PC-3 (cell line): ENCODE results near the gene ACKR1.

ENCODE experiments used
- EZH2 ChIP-seq: fragments of 300-600 bp; sonication (generic); IDR thresholded peaks from one replicate; pipeline ENCODE4 v1.6.1; 2017; ENCODE audit warnings: antibody characterized with exemption, mild to moderate bottlenecking, low read length; ENCODE audit not compliant: unreplicated experiment
- EZH2phosphoT487 ChIP-seq: fragments of 300-600 bp; sonication (generic); IDR thresholded peaks from 2 replicates; pipeline ENCODE4 v1.6.1; 2018; ENCODE audit warnings: mild to moderate bottlenecking, antibody characterized with exemption, low read length, borderline replicate concordance
- TF ChIP-seq, protein P1 (sequence below): fragments of 300-600 bp; sonication (generic); conservative IDR thresholded peaks from 2 replicates; pipeline ENCODE4 v1.5.1; 2017; ENCODE audit warnings: antibody characterized with exemption, low read depth, mild to moderate bottlenecking, low read length

DNA sequence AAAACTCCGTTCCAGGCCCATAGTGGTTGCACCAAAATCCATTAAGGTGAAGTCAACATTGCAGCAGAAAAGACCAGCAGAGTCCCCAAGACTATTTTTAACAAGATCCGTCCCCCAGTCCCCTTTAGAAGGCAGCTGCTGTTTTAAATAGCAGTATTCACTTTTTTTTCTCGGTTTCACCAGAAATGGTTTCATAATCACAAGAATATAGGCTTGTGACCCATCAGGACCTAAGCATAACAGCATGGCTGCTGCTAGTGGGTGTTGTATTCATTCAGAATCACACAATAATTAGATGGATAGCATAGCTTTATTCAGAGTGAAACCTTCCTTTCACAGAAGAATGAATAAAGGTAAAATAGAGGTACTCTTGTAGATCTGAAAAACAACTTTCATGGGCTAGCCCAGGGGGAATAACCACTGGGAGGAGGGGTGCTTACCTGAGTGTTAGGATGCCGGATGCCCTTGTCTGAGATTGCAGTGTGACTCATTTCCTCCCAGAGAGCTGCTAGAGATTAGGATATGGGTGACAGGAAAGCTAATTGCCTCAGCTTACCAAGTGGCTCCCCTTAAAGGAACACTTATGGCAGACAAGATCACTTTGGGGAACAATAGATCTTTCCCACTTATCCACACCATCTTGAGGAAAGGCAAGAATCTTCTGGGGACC is 35.0 kb downstream of the ACKR1 start:
- TF ChIP-seq EZH2 (no peak), EZH2phosphoT487 (no peak)
- TF ChIP-seq, protein P1, sequence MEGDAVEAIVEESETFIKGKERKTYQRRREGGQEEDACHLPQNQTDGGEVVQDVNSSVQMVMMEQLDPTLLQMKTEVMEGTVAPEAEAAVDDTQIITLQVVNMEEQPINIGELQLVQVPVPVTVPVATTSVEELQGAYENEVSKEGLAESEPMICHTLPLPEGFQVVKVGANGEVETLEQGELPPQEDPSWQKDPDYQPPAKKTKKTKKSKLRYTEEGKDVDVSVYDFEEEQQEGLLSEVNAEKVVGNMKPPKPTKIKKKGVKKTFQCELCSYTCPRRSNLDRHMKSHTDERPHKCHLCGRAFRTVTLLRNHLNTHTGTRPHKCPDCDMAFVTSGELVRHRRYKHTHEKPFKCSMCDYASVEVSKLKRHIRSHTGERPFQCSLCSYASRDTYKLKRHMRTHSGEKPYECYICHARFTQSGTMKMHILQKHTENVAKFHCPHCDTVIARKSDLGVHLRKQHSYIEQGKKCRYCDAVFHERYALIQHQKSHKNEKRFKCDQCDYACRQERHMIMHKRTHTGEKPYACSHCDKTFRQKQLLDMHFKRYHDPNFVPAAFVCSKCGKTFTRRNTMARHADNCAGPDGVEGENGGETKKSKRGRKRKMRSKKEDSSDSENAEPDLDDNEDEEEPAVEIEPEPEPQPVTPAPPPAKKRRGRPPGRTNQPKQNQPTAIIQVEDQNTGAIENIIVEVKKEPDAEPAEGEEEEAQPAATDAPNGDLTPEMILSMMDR, result no peak
